GM21447 (cell line): ENCODE results near the gene SHANK3.

Source experiments
- ATAC-seq: cut with Tn5 transposase; IDR thresholded peaks from one replicate; pipeline ENCODE4 v1.9.1; 2021; ENCODE audit not compliant: unreplicated experiment

SHANK3 gene

GRCh38 chr22:50677493-50678217 is 5.0 kb downstream of the SHANK3 start:
- ATAC-seq, result no peak

GRCh38 chr22:50678218-50678650 is 5.6 kb downstream of the SHANK3 start:
- ATAC-seq, result no peak

- no peak for ATAC-seq
Observed at GRCh38 chr22:50678651-50679521, 6.3 kb downstream of the SHANK3 start.

GRCh38 chr22:50683086-50683993 is 10.7 kb downstream of the SHANK3 start:
- no peak for ATAC-seq

- ATAC-seq, result no peak
Observed at GRCh38 chr22:50683994-50684371, 11.4 kb downstream of the SHANK3 start.

- no peak for ATAC-seq
Observed at GRCh38 chr22:50684501-50684900, 11.9 kb downstream of the SHANK3 start.

GRCh38 chr22:50684986-50685385 is 12.4 kb downstream of the SHANK3 start:
- ATAC-seq, result no peak

- no peak for ATAC-seq
Observed at GRCh38 chr22:50686794-50687193, 14.2 kb downstream of the SHANK3 start.

- no peak for ATAC-seq
Observed at GRCh38 chr22:50687829-50688228, 15.2 kb downstream of the SHANK3 start.

- no peak for ATAC-seq
Observed at GRCh38 chr22:50688448-50688847, 15.8 kb downstream of the SHANK3 start.

GRCh38 chr22:50691521-50691920 is 18.9 kb downstream of the SHANK3 start:
- no peak for ATAC-seq

GRCh38 chr22:50693462-50693861 is 20.8 kb downstream of the SHANK3 start:
- no peak for ATAC-seq

- no peak for ATAC-seq
Observed at GRCh38 chr22:50694099-50694605, 21.5 kb downstream of the SHANK3 start.

GRCh38 chr22:50694766-50695420 is 22.3 kb downstream of the SHANK3 start:
- ATAC-seq, result no peak

GRCh38 chr22:50695421-50696250 is 23.0 kb downstream of the SHANK3 start:
- no peak for ATAC-seq

GRCh38 chr22:50696251-50696798 is 23.7 kb downstream of the SHANK3 start:
- ATAC-seq, result no peak

GRCh38 chr22:50696799-50697561 is 24.4 kb downstream of the SHANK3 start:
- no peak for ATAC-seq

- ATAC-seq, result no peak
Observed at GRCh38 chr22:50697667-50698506, 25.3 kb downstream of the SHANK3 start.
